Panc1 (cell line): Measurements from ENCODE around the gene TNIK. TPM values are rescaled to one million over a fixed set of nuclear protein-coding genes. Genes with fewer than 3 reads are reported as not detected.

Source experiments
- ATAC-seq: fragments of 200-7000 bp; cut with Tn5 transposase; 2 replicates; pipeline ENCODE4 v1.9.1; 2020; ENCODE audit warnings: mild to moderate bottlenecking, moderate library complexity
- BruUV-seq: library from RNA; stranded (reverse); fragments of 400-500 nt; replicated peaks from 2 replicates; lab custom pipeline; 2021; lab: Mats Ljungman, UMichigan
- CTCF ChIA-PET: fragments of 300-600 bp; sonication (Branson Sonifier 250); formaldehyde crosslinking; loops from one replicate; lab custom pipeline; 2022; ENCODE audit warnings: antibody characterized with exemption; lab: Charles Lee
- POLR2A ChIA-PET: fragments of 300-600 bp; sonication (Branson Sonifier 250); formaldehyde crosslinking; loops from one replicate; lab custom pipeline; 2022; ENCODE audit warnings: antibody characterized with exemption; lab: Charles Lee
- DNase-seq: peaks from one replicate; pipeline ENCODE4 v3.0.0-alpha.2; 2010; ENCODE audit warnings: low read depth, low spot score
- H3K27ac ChIP-seq: 2 replicates; pipeline ENCODE4 v1.5.1; 2011; ENCODE audit warnings: mild to moderate bottlenecking, low read length, inconsistent platforms
- H3K27me3 ChIP-seq: fragments of 200-500 bp; sonication (Bioruptor generic); 2 replicates; pipeline ENCODE4 v1.6.0; 2014; ENCODE audit warnings: low read length, inconsistent platforms; ENCODE audit not compliant: control insufficient read depth, insufficient read depth
- H3K36me3 ChIP-seq: fragments of 200-500 bp; sonication (Bioruptor generic); 2 replicates; pipeline ENCODE4 v1.5.1; 2014; ENCODE audit warnings: inconsistent platforms, mild to moderate bottlenecking, low read length, moderate library complexity; ENCODE audit not compliant: control insufficient read depth, insufficient read depth
- H3K4me1 ChIP-seq: 2 replicates; pipeline ENCODE4 v1.5.1; 2011; ENCODE audit warnings: inconsistent platforms, mild to moderate bottlenecking, low read length, moderate library complexity; ENCODE audit not compliant: control insufficient read depth, insufficient read depth
- H3K4me3 ChIP-seq, 2 experiments: 2 replicates each; pipeline ENCODE4 v1.5.1; 2011 to 2012; ENCODE audit warnings: low read depth in 2 of 2, low read length in 2 of 2, mild to moderate bottlenecking in 2 of 2, inconsistent platforms in 1 of 2, moderate library complexity in 1 of 2
- H3K9me3 ChIP-seq: fragments of 200-500 bp; sonication (Bioruptor generic); 2 replicates; pipeline ENCODE4 v1.5.1; 2014; ENCODE audit warnings: low read depth, mild to moderate bottlenecking, inconsistent platforms, low read length, moderate library complexity; ENCODE audit not compliant: control insufficient read depth, insufficient read depth
- CTCF ChIP-seq: fragments of 450-650 bp; IDR thresholded peaks from 2 replicates; pipeline ENCODE4 v1.5.1; 2017; ENCODE audit warnings: mild to moderate bottlenecking
- POLR2AphosphoS5 ChIP-seq: IDR thresholded peaks from 2 replicates; pipeline ENCODE4 v1.6.1; 2012; ENCODE audit warnings: mild to moderate bottlenecking, low read depth, low read length, moderate library complexity
- REST ChIP-seq, 2 experiments: IDR thresholded peaks; 2 replicates each; pipeline ENCODE4 v1.6.1; 2011 to 2012; ENCODE audit warnings: low read depth in 2 of 2, control low read depth in 1 of 2, low read length in 1 of 2, mild to moderate bottlenecking in 1 of 2, moderate library complexity in 1 of 2; ENCODE audit not compliant: insufficient read depth in 1 of 2
- SIN3A ChIP-seq: IDR thresholded peaks from 2 replicates; pipeline ENCODE4 v1.6.1; 2012; ENCODE audit warnings: low read depth, mild to moderate bottlenecking, low read length, moderate library complexity, borderline replicate concordance; ENCODE audit not compliant: insufficient read depth
- TCF7L2 ChIP-seq: IDR thresholded peaks from 2 replicates; pipeline ENCODE4 v1.6.1; 2011; ENCODE audit warnings: mild to moderate bottlenecking, low read depth, low read length, inconsistent platforms
- in situ Hi-C: cut with HindIII; loops from 2 replicates; pipeline ENCODE4 v1.10.0; 2016; ENCODE audit warnings: low sequenced_read_pairs, low pct_unique_long_range_greater_than_20kb
- intact Hi-C: fragments of 100-400 bp; cut with micrococcal nuclease; formaldehyde crosslinking; loops from one replicate; pipeline ENCODE4 v1.10.0; 2022; ENCODE audit not compliant: unreplicated experiment
- total RNA-seq: library from RNA; stranded (reverse); gene quantifications from one replicate; pipeline ENCODE4 v1.2.1, GENCODE V29; 2021; ENCODE audit not compliant: unreplicated experiment

Gene TNIK
- total RNA-seq, 1 experiment from 2014 or later: 1.9 TPM

- Histone ChIP-seq H3K4me1 (no peaks in the 10 kb centered on the region), H3K9me3 (no peaks in the 10 kb centered on the region), H3K27ac (no peak overlapping the region), H3K27me3 (peaks cover 8% of the 10 kb centered on the region), H3K36me3 (no peaks in the 10 kb centered on the region), H3K4me3 (no peak overlapping the region)
- TF ChIP-seq POLR2AphosphoS5: no peak
- TF ChIP-seq TCF7L2: no peak
- TF ChIP-seq SIN3A: no peak
- TF ChIP-seq REST (IDR thresholded peaks at IDR 0.05; ENCODE audit: insufficient read depth in 1 of 2, low read depth in 2 of 2, low read length in 1 of 2): no peak
- TF ChIP-seq CTCF: no peak
- ATAC-seq (no peak), DNase-seq (no peak)
- in situ Hi-C loops: no loop called here
- intact Hi-C loops: no loop called here
- BruUV-seq: no TSS peak
- POLR2A ChIA-PET: no interaction called here
- CTCF ChIA-PET: no interaction called here
These were observed 199.3 kb downstream of the TNIK start for GRCh38 chr3:171260899-171261298.

- no peak for DNase-seq
- ChIA-PET POLR2A (no interaction called here), CTCF (no interaction called here)
- TF ChIP-seq SIN3A (no peak), TCF7L2 (no peak), POLR2AphosphoS5 (no peak), CTCF (no peak), REST (IDR thresholded peaks at IDR 0.05; ENCODE audit: insufficient read depth in 1 of 2, low read depth in 2 of 2, low read length in 1 of 2) (no peak)
- Histone ChIP-seq H3K4me1 (no peaks in the 10 kb centered on the region), H3K27me3 (peaks cover 5% of the 10 kb centered on the region), H3K4me3 (no peak overlapping the region), H3K27ac (no peak overlapping the region), H3K9me3 (no peaks in the 10 kb centered on the region), H3K36me3 (no peaks in the 10 kb centered on the region)
- intact Hi-C loops: no loop called here
- in situ Hi-C loops: no loop called here
- no peak for ATAC-seq
- no TSS peak for BruUV-seq
These were observed 199.7 kb downstream of the TNIK start for GRCh38 chr3:171260466-171260865.
